ENCODE data around the gene CENPC.

Gene CENPC

GRCh38 chr4:67500373-67500772, 44.9 kb downstream of the CENPC start:
- Histone ChIP-seq H2AK5ac (ENCODE audit: low read length) (no peak overlapping the region), H2BK12ac (ENCODE audit: low read length) (no peak overlapping the region), H4K12ac (ENCODE audit: low read depth, low read length) (no peak overlapping the region), H3K4ac (ENCODE audit: low read depth, low read length) (no peak overlapping the region), H2BK120ac (ENCODE audit: insufficient read depth, low read length, poor library complexity) (no peak overlapping the region), H3K4me3 (ENCODE audit: low read depth, low read length) (no peak overlapping the region), H3K9me3 (ENCODE audit: insufficient read depth, low read depth, low read length) (no peaks in the 10 kb centered on the region), H3K18ac (ENCODE audit: low read length) (no peak overlapping the region), H3K9ac (ENCODE audit: low read length) (no peak overlapping the region), H4K8ac (ENCODE audit: low read depth, low read length) (no peak overlapping the region), H3K79me2 (ENCODE audit: control insufficient read depth, insufficient read depth, low read length, poor library complexity) (no peaks in the 10 kb centered on the region), H3K79me1 (ENCODE audit: low read length) (no peaks in the 10 kb centered on the region), H3K36me3 (ENCODE audit: control insufficient read depth in 1 of 2, insufficient read depth in 2 of 2, low read length in 2 of 2) (peaks cover 2 to 5% of the 10 kb centered on the region in 2 experiments), H3K4me1 (ENCODE audit: control insufficient read depth in 1 of 2, insufficient read depth in 2 of 2, low read length in 2 of 2) (no peaks in the 10 kb centered on the region), H3K4me2 (ENCODE audit: low read length) (no peak overlapping the region), H3K14ac (ENCODE audit: low read length) (no peak overlapping the region), H3K27me3 (ENCODE audit: insufficient read depth, low read length) (no peaks in the 10 kb centered on the region), H4K91ac (ENCODE audit: low read depth, low read length) (no peak overlapping the region), H3K27ac (ENCODE audit: low read depth, low read length) (no peak overlapping the region), H2AFZ (ENCODE audit: insufficient read depth, low read length, poor library complexity) (no peak overlapping the region), H2BK5ac (ENCODE audit: low read depth, low read length, poor library complexity) (no peak overlapping the region), H3K23ac (ENCODE audit: low read length) (no peak overlapping the region)
- DNase-seq: no peak
- WGBS (ENCODE audit: extremely low coverage, insufficient coverage, insufficient read length): no CpG with 5 or more reads among the region's 2 CpGs

GRCh38 chr4:67499799-67500198, 45.5 kb downstream of the CENPC start:
- Histone ChIP-seq H3K79me2 (ENCODE audit: control insufficient read depth, insufficient read depth, low read length, poor library complexity) (no peaks in the 10 kb centered on the region), H2AK5ac (ENCODE audit: low read length) (no peak overlapping the region), H3K79me1 (ENCODE audit: low read length) (no peaks in the 10 kb centered on the region), H3K9me3 (ENCODE audit: insufficient read depth, low read depth, low read length) (no peaks in the 10 kb centered on the region), H3K27ac (ENCODE audit: low read depth, low read length) (no peak overlapping the region), H3K23ac (ENCODE audit: low read length) (no peak overlapping the region), H3K4me2 (ENCODE audit: low read length) (no peak overlapping the region), H3K18ac (ENCODE audit: low read length) (no peak overlapping the region), H3K14ac (ENCODE audit: low read length) (no peak overlapping the region), H2BK120ac (ENCODE audit: insufficient read depth, low read length, poor library complexity) (no peak overlapping the region), H3K4me3 (ENCODE audit: low read depth, low read length) (no peak overlapping the region), H4K8ac (ENCODE audit: low read depth, low read length) (no peak overlapping the region), H3K36me3 (ENCODE audit: control insufficient read depth in 1 of 2, insufficient read depth in 2 of 2, low read length in 2 of 2) (peaks cover 2 to 5% of the 10 kb centered on the region in 2 experiments), H4K12ac (ENCODE audit: low read depth, low read length) (no peak overlapping the region), H3K4me1 (ENCODE audit: control insufficient read depth in 1 of 2, insufficient read depth in 2 of 2, low read length in 2 of 2) (no peaks in the 10 kb centered on the region), H3K9ac (ENCODE audit: low read length) (no peak overlapping the region), H3K4ac (ENCODE audit: low read depth, low read length) (no peak overlapping the region), H2BK5ac (ENCODE audit: low read depth, low read length, poor library complexity) (no peak overlapping the region), H4K91ac (ENCODE audit: low read depth, low read length) (no peak overlapping the region), H2BK12ac (ENCODE audit: low read length) (no peak overlapping the region), H2AFZ (ENCODE audit: insufficient read depth, low read length, poor library complexity) (no peak overlapping the region), H3K27me3 (ENCODE audit: insufficient read depth, low read length) (no peaks in the 10 kb centered on the region)
- no CpG with 5 or more reads among the region's 2 CpGs for WGBS (ENCODE audit: extremely low coverage, insufficient coverage, insufficient read length)
- DNase-seq: no peak

DNA sequence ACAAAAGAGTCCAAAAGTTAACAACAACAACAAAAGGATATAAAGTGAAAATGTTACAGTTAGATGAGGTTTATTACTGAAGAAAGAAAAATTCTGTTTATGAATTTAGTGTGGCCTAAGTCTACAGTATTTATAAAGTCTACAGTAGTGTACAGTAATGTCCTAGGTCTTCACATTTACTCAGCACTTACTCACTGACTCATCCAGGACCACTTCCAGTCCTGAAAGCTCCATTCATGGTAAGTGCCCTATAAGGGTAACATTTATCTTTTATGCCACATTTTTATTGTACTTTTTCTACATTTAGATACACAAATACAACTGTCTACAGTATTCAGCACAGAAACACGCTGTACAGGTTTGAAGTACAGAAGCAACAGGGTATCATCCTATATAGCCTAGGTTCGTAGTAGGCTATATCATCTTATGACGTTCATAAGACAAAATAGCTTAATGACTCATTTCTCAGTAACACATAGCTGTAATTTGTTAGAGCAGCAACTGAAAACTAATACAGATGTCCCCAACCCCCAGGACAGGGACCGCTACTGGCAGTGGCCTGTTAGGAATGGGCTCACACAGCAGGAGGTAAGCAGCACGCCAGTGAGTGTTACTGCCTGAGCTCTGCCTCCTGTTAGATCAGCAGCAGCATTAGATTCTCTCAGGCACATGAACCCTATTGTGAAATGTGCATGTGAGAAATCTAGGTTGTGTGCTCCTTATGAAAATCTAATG, 61.3 kb downstream of the CENPC start:
- H2BK5ac ChIP-seq (ENCODE audit: low read depth, low read length, poor library complexity): no peak overlapping the region
- no peak overlapping the region for H3K14ac ChIP-seq (ENCODE audit: low read length)
- no peak overlapping the region for H3K4ac ChIP-seq (ENCODE audit: low read depth, low read length)
- H3K9ac ChIP-seq (ENCODE audit: low read length): no peak overlapping the region
- no peak overlapping the region for H3K27ac ChIP-seq (ENCODE audit: low read depth, low read length)
- peaks cover 0 to 3% of the 10 kb centered on the region in 2 experiments for H3K36me3 ChIP-seq (ENCODE audit: control insufficient read depth in 1 of 2, insufficient read depth in 2 of 2, low read length in 2 of 2)
- no peak overlapping the region for H2AFZ ChIP-seq (ENCODE audit: insufficient read depth, low read length, poor library complexity)
- DNase-seq: no peak
- H3K9me3 ChIP-seq (ENCODE audit: insufficient read depth, low read depth, low read length): no peaks in the 10 kb centered on the region
- no peak overlapping the region for H4K12ac ChIP-seq (ENCODE audit: low read depth, low read length)
- H3K79me2 ChIP-seq (ENCODE audit: control insufficient read depth, insufficient read depth, low read length, poor library complexity): no peaks in the 10 kb centered on the region
- no peak overlapping the region for H4K8ac ChIP-seq (ENCODE audit: low read depth, low read length)
- no peak overlapping the region for H3K4me2 ChIP-seq (ENCODE audit: low read length)
- no peak overlapping the region for H2BK12ac ChIP-seq (ENCODE audit: low read length)
- no peak overlapping the region for H3K23ac ChIP-seq (ENCODE audit: low read length)
- no peak overlapping the region for H2BK120ac ChIP-seq (ENCODE audit: insufficient read depth, low read length, poor library complexity)
- no peak overlapping the region for H2AK5ac ChIP-seq (ENCODE audit: low read length)
- H3K18ac ChIP-seq (ENCODE audit: low read length): no peak overlapping the region
- H3K79me1 ChIP-seq (ENCODE audit: low read length): no peaks in the 10 kb centered on the region
- no peaks in the 10 kb centered on the region for H3K27me3 ChIP-seq (ENCODE audit: insufficient read depth, low read length)
- no peak overlapping the region for H3K4me3 ChIP-seq (ENCODE audit: low read depth, low read length)
- H3K4me1 ChIP-seq (ENCODE audit: control insufficient read depth in 1 of 2, insufficient read depth in 2 of 2, low read length in 2 of 2): no peaks in the 10 kb centered on the region
- no peak overlapping the region for H4K91ac ChIP-seq (ENCODE audit: low read depth, low read length)
- WGBS (ENCODE audit: extremely low coverage, insufficient coverage, insufficient read length): no CpG with 5 or more reads among the region's 5 CpGs

GRCh38 chr4:67480810-67481209, 64.5 kb downstream of the CENPC start:
- Histone ChIP-seq H3K9ac (ENCODE audit: low read length) (no peak overlapping the region), H3K36me3 (ENCODE audit: control insufficient read depth in 1 of 2, insufficient read depth in 2 of 2, low read length in 2 of 2) (peaks cover 0 to 6% of the 10 kb centered on the region in 2 experiments), H4K12ac (ENCODE audit: low read depth, low read length) (no peak overlapping the region), H3K27me3 (ENCODE audit: insufficient read depth, low read length) (no peaks in the 10 kb centered on the region), H3K4ac (ENCODE audit: low read depth, low read length) (no peak overlapping the region), H3K18ac (ENCODE audit: low read length) (no peak overlapping the region), H4K8ac (ENCODE audit: low read depth, low read length) (no peak overlapping the region), H2BK5ac (ENCODE audit: low read depth, low read length, poor library complexity) (no peak overlapping the region), H3K23ac (ENCODE audit: low read length) (no peak overlapping the region), H3K14ac (ENCODE audit: low read length) (no peak overlapping the region), H3K4me1 (ENCODE audit: control insufficient read depth in 1 of 2, insufficient read depth in 2 of 2, low read length in 2 of 2) (peaks cover 0 to 2% of the 10 kb centered on the region in 2 experiments), H2BK12ac (ENCODE audit: low read length) (no peak overlapping the region), H3K9me3 (ENCODE audit: insufficient read depth, low read depth, low read length) (no peaks in the 10 kb centered on the region), H3K27ac (ENCODE audit: low read depth, low read length) (no peak overlapping the region), H3K4me3 (ENCODE audit: low read depth, low read length) (no peak overlapping the region), H2BK120ac (ENCODE audit: insufficient read depth, low read length, poor library complexity) (no peak overlapping the region), H3K79me2 (ENCODE audit: control insufficient read depth, insufficient read depth, low read length, poor library complexity) (no peaks in the 10 kb centered on the region), H2AK5ac (ENCODE audit: low read length) (no peak overlapping the region), H3K79me1 (ENCODE audit: low read length) (no peaks in the 10 kb centered on the region), H2AFZ (ENCODE audit: insufficient read depth, low read length, poor library complexity) (no peak overlapping the region), H3K4me2 (ENCODE audit: low read length) (no peak overlapping the region), H4K91ac (ENCODE audit: low read depth, low read length) (no peak overlapping the region)
- WGBS (ENCODE audit: extremely low coverage, insufficient coverage, insufficient read length): no CpG with 5 or more reads among the region's 3 CpGs
- DNase-seq: no peak
